ENCODE results near the gene SLFN5.

GRCh38 chr17:35239823-35240222, 3.0 kb upstream of the SLFN5 start:
- TF ChIP-seq, protein P1, sequence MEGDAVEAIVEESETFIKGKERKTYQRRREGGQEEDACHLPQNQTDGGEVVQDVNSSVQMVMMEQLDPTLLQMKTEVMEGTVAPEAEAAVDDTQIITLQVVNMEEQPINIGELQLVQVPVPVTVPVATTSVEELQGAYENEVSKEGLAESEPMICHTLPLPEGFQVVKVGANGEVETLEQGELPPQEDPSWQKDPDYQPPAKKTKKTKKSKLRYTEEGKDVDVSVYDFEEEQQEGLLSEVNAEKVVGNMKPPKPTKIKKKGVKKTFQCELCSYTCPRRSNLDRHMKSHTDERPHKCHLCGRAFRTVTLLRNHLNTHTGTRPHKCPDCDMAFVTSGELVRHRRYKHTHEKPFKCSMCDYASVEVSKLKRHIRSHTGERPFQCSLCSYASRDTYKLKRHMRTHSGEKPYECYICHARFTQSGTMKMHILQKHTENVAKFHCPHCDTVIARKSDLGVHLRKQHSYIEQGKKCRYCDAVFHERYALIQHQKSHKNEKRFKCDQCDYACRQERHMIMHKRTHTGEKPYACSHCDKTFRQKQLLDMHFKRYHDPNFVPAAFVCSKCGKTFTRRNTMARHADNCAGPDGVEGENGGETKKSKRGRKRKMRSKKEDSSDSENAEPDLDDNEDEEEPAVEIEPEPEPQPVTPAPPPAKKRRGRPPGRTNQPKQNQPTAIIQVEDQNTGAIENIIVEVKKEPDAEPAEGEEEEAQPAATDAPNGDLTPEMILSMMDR (IDR thresholded peaks at IDR 0.05): no peak
- TF ChIP-seq EP300 (IDR thresholded peaks at IDR 0.05) (no peak), POLR2A (IDR thresholded peaks at IDR 0.05) (no peak)
